Liver (tissue), 9 donors: ENCODE data around the gene TARS1. TPM values are rescaled to one million over a fixed set of nuclear protein-coding genes. Genes with fewer than 3 reads are reported as not detected.

Source experiments
- DNase-seq: peaks from one replicate; pipeline ENCODE4 v3.0.0-alpha.2; 2017; ENCODE audit warnings: low spot score
- H3K27ac ChIP-seq, 2 donors: one replicate each; pipeline ENCODE4 v1.7.0; 2013; ENCODE audit warnings: inconsistent platforms in 2 of 2, low read length in 2 of 2, control low read depth in 1 of 2, low read depth in 1 of 2, mild to moderate bottlenecking in 1 of 2
- H3K27me3 ChIP-seq, 4 donors: one replicate each; pipeline versions ENCODE4 v1.6.1 to v1.7.0; 2013; ENCODE audit warnings: low read length in 3 of 4, inconsistent platforms in 1 of 4, mild to moderate bottlenecking in 1 of 4, moderate library complexity in 1 of 4; ENCODE audit not compliant: control insufficient read depth in 4 of 4, insufficient read depth in 4 of 4
- H3K36me3 ChIP-seq, 4 donors: one replicate each; pipeline versions ENCODE4 v1.6.1 to v1.7.0; 2013; ENCODE audit warnings: low read length in 3 of 4, mild to moderate bottlenecking in 3 of 4, low read depth in 1 of 4, moderate library complexity in 1 of 4; ENCODE audit not compliant: control insufficient read depth in 4 of 4, insufficient read depth in 3 of 4
- H3K4me1 ChIP-seq, 4 donors: one replicate each; pipeline versions ENCODE4 v1.6.1 to v1.7.0; 2013; ENCODE audit warnings: low read length in 3 of 4, mild to moderate bottlenecking in 3 of 4, moderate library complexity in 1 of 4; ENCODE audit not compliant: control insufficient read depth in 4 of 4, insufficient read depth in 4 of 4
- H3K4me3 ChIP-seq, 3 donors: one replicate each; pipeline versions ENCODE4 v1.6.1 to v1.7.0; 2013; ENCODE audit warnings: low read length in 3 of 3, control low read depth in 1 of 3, low read depth in 1 of 3, mild to moderate bottlenecking in 1 of 3
- H3K9ac ChIP-seq, 2 donors: one replicate each; pipeline ENCODE4 v1.7.0; 2013; ENCODE audit warnings: low read length in 2 of 2, mild to moderate bottlenecking in 2 of 2, moderate library complexity in 2 of 2, control low read depth in 1 of 2, low read depth in 1 of 2
- H3K9me3 ChIP-seq, 4 donors: one replicate each; pipeline versions ENCODE4 v1.6.1 to v1.7.0; 2013; ENCODE audit warnings: low read length in 3 of 4; ENCODE audit not compliant: control insufficient read depth in 4 of 4
- EGR1 ChIP-seq, 2 donors: IDR thresholded peaks; 2 replicates each; pipeline ENCODE4 v1.6.1; 2016 to 2018; ENCODE audit warnings: antibody characterized with exemption in 2 of 2, low read depth in 2 of 2
- FOXA1 ChIP-seq: IDR thresholded peaks from 2 replicates; pipeline ENCODE4 v1.6.1; 2016; ENCODE audit warnings: antibody characterized with exemption
- FOXA2 ChIP-seq: IDR thresholded peaks from 2 replicates; pipeline ENCODE4 v1.6.1; 2016; ENCODE audit warnings: antibody characterized with exemption
- GABPA ChIP-seq, 2 donors: IDR thresholded peaks in 1 of 2; conservative IDR thresholded peaks in 1 of 2; 2 replicates each; pipeline ENCODE4 v1.6.1; 2016; ENCODE audit warnings: antibody characterized with exemption in 2 of 2, mild to moderate bottlenecking in 1 of 2, moderate library complexity in 1 of 2
- HNF4A ChIP-seq, 2 donors: conservative IDR thresholded peaks; 2 replicates each; pipeline ENCODE4 v1.6.1; 2016; ENCODE audit warnings: antibody characterized with exemption in 2 of 2, mild to moderate bottlenecking in 2 of 2
- HNF4G ChIP-seq: IDR thresholded peaks from 2 replicates; pipeline ENCODE4 v1.6.1; 2016; ENCODE audit warnings: antibody characterized with exemption
- JUND ChIP-seq, 2 donors: IDR thresholded peaks; 2 replicates each; pipeline ENCODE4 v1.6.1; 2016; ENCODE audit warnings: antibody characterized with exemption in 2 of 2
- NR2F2 ChIP-seq: IDR thresholded peaks from 2 replicates; pipeline ENCODE4 v1.6.1; 2016; ENCODE audit warnings: antibody characterized with exemption
- RAD21 ChIP-seq, 2 donors: IDR thresholded peaks; 2 replicates each; pipeline ENCODE4 v1.6.1; 2016; ENCODE audit warnings: antibody characterized with exemption in 2 of 2, mild to moderate bottlenecking in 2 of 2
- RXRA ChIP-seq, 2 donors: IDR thresholded peaks; 2 replicates each; pipeline ENCODE4 v1.6.1; 2017 to 2018; ENCODE audit warnings: antibody characterized with exemption in 2 of 2, mild to moderate bottlenecking in 1 of 2
- SP1 ChIP-seq: IDR thresholded peaks from 2 replicates; pipeline ENCODE4 v1.6.1; 2018; ENCODE audit warnings: antibody characterized with exemption, mild to moderate bottlenecking
- TAF1 ChIP-seq: conservative IDR thresholded peaks from 2 replicates; pipeline ENCODE4 v1.6.1; 2016; ENCODE audit warnings: antibody characterized with exemption, mild to moderate bottlenecking
- YY1 ChIP-seq: IDR thresholded peaks from 2 replicates; pipeline ENCODE4 v1.6.1; 2016; ENCODE audit warnings: antibody characterized with exemption, mild to moderate bottlenecking
- WGBS: extraction: QIAGEN DNeasy Blood & Tissue Kit; methylation state at CpG from one replicate; pipeline ENCODE4 v1.1.7; 2013; 5-methylcytosine and 5-hydroxymethylcytosine counted together
- polyA plus RNA-seq, 2 donors: library from polyadenylated mRNA; stranded (reverse) in 1 of 2; unstranded in 1 of 2; fragments of 200-250 nt in 1 of 2; fragments of >200 nt in 1 of 2; fragmentation: Nextera tagmentation in 1 of 2; extraction: Ambion mirVana in 1 of 2; gene quantifications; one replicate each; pipeline versions ENCODE4 v1.2.1 to v1.2.3, GENCODE V29; 2013 to 2015
- total RNA-seq, 2 donors: library from RNA; depleted of rRNA; stranded (reverse); fragments of >200 nt; gene quantifications; one replicate each; pipeline ENCODE4 v1.2.3, GENCODE V29; 2014
- TF ChIP-seq, protein P1 (sequence below): fragments of 150-350 bp; IDR thresholded peaks from 2 replicates; pipeline ENCODE4 v1.5.1; 2017; ENCODE audit warnings: improper control_type of control experiment, low read depth, low read length; ENCODE audit not compliant: missing input control
- TF ChIP-seq, protein P2 (sequence below): IDR thresholded peaks from 2 replicates; pipeline ENCODE4 v1.6.1; 2016; ENCODE audit warnings: antibody characterized with exemption, mild to moderate bottlenecking
- TF ChIP-seq, protein P3 (sequence below): IDR thresholded peaks from 2 replicates; pipeline ENCODE4 v1.6.1; 2016; ENCODE audit warnings: antibody characterized with exemption
- TF ChIP-seq, protein P4 (sequence below): IDR thresholded peaks from 2 replicates; pipeline ENCODE4 v1.6.1; 2016; ENCODE audit warnings: antibody characterized with exemption
- TF ChIP-seq, protein P5 (sequence below): IDR thresholded peaks from 2 replicates; pipeline ENCODE4 v1.6.1; 2016; ENCODE audit warnings: antibody characterized with exemption
- donor health status: healthy.
- donor health status: healthy.
- donor health status: healthy.
- donor health status: healthy.
- donor health status: healthy.

The TARS1 gene
- total and polyA plus RNA-seq, 4 donors: 69.1 to 101 (median 93.2) TPM

DNA sequence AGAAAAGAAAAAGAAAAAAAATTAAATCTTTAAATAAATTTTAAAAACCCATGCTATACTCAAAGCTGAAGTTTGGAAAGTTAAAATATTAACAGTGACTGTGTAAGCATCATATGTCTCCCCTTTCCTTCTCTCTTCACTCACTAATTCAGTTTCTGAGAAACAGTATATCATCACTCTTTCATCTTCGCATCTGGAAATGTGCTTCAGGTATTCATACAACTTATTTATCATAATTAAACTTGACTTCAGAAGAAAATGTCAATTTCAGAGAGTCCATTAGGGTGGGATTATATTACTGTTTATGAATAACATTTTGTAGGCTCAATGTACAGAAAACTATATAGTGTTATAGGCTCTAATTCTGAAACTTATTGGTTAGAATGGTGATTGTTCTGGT is 29.3 kb upstream of the TARS1 start:
- H3K4me1 ChIP-seq: peaks cover 0 to 3% (median 0%) of the 10 kb centered on the region in 4 donors
- no peaks in the 10 kb centered on the region for H3K27me3 ChIP-seq
- no peaks in the 10 kb centered on the region for H3K9me3 ChIP-seq
- DNase-seq: no peak
- no peaks in the 10 kb centered on the region for H3K36me3 ChIP-seq
- H3K27ac ChIP-seq: no peak overlapping the region
- H3K9ac ChIP-seq: no peak overlapping the region
- 94% methylated on average over 1 of the region's 1 CpG for WGBS
- H3K4me3 ChIP-seq: no peak overlapping the region
- no peak for TF ChIP-seq FOXA1
- TF ChIP-seq RXRA (IDR thresholded peaks at IDR 0.05): no peak
- TF ChIP-seq, protein P1, sequence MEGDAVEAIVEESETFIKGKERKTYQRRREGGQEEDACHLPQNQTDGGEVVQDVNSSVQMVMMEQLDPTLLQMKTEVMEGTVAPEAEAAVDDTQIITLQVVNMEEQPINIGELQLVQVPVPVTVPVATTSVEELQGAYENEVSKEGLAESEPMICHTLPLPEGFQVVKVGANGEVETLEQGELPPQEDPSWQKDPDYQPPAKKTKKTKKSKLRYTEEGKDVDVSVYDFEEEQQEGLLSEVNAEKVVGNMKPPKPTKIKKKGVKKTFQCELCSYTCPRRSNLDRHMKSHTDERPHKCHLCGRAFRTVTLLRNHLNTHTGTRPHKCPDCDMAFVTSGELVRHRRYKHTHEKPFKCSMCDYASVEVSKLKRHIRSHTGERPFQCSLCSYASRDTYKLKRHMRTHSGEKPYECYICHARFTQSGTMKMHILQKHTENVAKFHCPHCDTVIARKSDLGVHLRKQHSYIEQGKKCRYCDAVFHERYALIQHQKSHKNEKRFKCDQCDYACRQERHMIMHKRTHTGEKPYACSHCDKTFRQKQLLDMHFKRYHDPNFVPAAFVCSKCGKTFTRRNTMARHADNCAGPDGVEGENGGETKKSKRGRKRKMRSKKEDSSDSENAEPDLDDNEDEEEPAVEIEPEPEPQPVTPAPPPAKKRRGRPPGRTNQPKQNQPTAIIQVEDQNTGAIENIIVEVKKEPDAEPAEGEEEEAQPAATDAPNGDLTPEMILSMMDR: no peak
- TF ChIP-seq, protein P2, sequence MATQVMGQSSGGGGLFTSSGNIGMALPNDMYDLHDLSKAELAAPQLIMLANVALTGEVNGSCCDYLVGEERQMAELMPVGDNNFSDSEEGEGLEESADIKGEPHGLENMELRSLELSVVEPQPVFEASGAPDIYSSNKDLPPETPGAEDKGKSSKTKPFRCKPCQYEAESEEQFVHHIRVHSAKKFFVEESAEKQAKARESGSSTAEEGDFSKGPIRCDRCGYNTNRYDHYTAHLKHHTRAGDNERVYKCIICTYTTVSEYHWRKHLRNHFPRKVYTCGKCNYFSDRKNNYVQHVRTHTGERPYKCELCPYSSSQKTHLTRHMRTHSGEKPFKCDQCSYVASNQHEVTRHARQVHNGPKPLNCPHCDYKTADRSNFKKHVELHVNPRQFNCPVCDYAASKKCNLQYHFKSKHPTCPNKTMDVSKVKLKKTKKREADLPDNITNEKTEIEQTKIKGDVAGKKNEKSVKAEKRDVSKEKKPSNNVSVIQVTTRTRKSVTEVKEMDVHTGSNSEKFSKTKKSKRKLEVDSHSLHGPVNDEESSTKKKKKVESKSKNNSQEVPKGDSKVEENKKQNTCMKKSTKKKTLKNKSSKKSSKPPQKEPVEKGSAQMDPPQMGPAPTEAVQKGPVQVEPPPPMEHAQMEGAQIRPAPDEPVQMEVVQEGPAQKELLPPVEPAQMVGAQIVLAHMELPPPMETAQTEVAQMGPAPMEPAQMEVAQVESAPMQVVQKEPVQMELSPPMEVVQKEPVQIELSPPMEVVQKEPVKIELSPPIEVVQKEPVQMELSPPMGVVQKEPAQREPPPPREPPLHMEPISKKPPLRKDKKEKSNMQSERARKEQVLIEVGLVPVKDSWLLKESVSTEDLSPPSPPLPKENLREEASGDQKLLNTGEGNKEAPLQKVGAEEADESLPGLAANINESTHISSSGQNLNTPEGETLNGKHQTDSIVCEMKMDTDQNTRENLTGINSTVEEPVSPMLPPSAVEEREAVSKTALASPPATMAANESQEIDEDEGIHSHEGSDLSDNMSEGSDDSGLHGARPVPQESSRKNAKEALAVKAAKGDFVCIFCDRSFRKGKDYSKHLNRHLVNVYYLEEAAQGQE: no peak
- TF ChIP-seq NR2F2: no peak
- no peak for TF ChIP-seq FOXA2
- TF ChIP-seq SP1: no peak
- no peak for TF ChIP-seq TAF1
- TF ChIP-seq, protein P3, sequence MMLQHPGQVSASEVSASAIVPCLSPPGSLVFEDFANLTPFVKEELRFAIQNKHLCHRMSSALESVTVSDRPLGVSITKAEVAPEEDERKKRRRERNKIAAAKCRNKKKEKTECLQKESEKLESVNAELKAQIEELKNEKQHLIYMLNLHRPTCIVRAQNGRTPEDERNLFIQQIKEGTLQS: no peak
- TF ChIP-seq, protein P4, sequence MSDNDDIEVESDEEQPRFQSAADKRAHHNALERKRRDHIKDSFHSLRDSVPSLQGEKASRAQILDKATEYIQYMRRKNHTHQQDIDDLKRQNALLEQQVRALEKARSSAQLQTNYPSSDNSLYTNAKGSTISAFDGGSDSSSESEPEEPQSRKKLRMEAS: no peak
- no peak for TF ChIP-seq EGR1 (IDR thresholded peaks at IDR 0.05; ENCODE audit: low read depth in 2 of 2)
- no peak for TF ChIP-seq HNF4A (conservative IDR thresholded peaks at IDR 0.05)
- TF ChIP-seq GABPA (IDR thresholded peaks at IDR 0.05 in 1 of 2, conservative IDR thresholded peaks at IDR 0.05 in 1 of 2): no peak
- TF ChIP-seq YY1: no peak
- TF ChIP-seq, protein P5, sequence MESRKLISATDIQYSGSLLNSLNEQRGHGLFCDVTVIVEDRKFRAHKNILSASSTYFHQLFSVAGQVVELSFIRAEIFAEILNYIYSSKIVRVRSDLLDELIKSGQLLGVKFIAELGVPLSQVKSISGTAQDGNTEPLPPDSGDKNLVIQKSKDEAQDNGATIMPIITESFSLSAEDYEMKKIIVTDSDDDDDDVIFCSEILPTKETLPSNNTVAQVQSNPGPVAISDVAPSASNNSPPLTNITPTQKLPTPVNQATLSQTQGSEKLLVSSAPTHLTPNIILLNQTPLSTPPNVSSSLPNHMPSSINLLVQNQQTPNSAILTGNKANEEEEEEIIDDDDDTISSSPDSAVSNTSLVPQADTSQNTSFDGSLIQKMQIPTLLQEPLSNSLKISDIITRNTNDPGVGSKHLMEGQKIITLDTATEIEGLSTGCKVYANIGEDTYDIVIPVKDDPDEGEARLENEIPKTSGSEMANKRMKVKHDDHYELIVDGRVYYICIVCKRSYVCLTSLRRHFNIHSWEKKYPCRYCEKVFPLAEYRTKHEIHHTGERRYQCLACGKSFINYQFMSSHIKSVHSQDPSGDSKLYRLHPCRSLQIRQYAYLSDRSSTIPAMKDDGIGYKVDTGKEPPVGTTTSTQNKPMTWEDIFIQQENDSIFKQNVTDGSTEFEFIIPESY: no peak

DNA sequence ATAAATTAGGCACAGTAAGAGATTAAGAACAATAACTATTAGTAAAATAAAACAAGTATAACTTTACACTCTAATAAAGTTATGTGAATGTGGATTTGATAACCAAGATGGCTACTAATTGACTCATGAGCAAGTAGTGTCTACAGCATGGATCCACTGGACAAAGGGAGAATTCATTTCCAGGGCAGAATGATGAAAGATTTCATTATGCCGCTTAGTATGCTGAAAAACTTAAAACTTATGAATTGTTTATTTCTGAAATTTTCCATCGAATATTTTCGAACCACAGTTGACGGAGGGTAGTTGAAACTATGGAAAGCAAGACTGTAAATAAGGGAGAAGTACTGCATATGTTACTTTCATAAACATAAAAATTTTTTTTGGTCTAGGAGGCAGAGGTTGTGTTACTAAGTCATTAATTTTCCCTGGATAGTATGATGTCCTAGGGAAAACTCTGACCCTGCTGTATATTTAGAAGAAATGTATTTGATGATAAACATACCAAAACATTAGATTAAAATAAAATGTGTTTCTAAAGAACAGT is 24.9 kb upstream of the TARS1 start:
- Histone ChIP-seq H3K9me3 (no peaks in the 10 kb centered on the region), H3K27ac (no peak overlapping the region), H3K4me3 (no peak overlapping the region), H3K9ac (no peak overlapping the region), H3K36me3 (no peaks in the 10 kb centered on the region), H3K4me1 (peaks cover 0 to 4% (median 0%) of the 10 kb centered on the region in 4 donors), H3K27me3 (no peaks in the 10 kb centered on the region)
- 89% methylated on average over 4 of the region's 4 CpGs for WGBS
- DNase-seq: no peak
- TF ChIP-seq YY1 (no peak), HNF4A (conservative IDR thresholded peaks at IDR 0.05) (no peak), JUND (IDR thresholded peaks at IDR 0.05) (no peak), SP1 (no peak), TAF1 (no peak), GABPA (IDR thresholded peaks at IDR 0.05 in 1 of 2, conservative IDR thresholded peaks at IDR 0.05 in 1 of 2) (no peak), HNF4G (no peak), RAD21 (IDR thresholded peaks at IDR 0.05) (no peak), EGR1 (IDR thresholded peaks at IDR 0.05; ENCODE audit: low read depth in 2 of 2) (no peak), NR2F2 (no peak), FOXA1 (no peak), FOXA2 (no peak), RXRA (IDR thresholded peaks at IDR 0.05) (no peak)
- TF ChIP-seq, protein P5: no peak
- TF ChIP-seq, protein P1: no peak
- TF ChIP-seq, protein P4: no peak
